ENCODE data around the gene UBE2F.

DNA sequence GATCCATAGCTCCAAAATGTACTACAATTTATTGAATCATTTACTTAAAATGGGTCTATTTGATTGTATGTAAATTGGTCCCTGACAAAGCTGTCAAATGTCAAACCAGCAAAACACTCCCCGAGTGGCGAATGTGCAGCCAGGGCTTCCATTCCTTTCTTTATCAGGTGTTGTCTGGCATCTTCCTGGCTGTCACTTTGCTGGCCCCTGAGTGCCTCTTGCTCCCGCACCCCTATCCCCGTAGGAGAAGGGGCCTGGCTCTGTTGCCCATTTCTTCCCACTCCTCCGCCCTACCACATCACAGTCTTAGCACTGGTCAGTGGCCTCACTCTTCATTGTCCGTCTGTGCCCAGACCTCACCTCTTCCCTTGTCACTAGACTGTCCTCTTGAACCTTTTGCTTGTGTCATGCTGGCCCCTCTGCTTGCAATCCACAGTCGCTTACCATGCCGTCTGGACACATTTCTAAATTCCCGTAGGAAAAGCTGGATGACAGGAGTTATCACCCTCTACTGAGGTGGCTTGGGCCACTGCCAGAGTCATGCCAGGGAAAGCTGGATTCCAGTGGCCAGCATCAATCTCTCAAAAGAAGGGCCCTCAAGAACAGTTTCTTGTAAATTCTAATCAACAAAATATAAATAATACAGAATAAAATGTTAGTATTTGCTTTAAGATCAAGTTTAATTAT lies 15.4 kb downstream of the UBE2F start:
- no peak for TF ChIP-seq BHLHE40 (IDR thresholded peaks at IDR 0.05; ENCODE audit: low read depth, low read length)
- TF ChIP-seq, protein P1, sequence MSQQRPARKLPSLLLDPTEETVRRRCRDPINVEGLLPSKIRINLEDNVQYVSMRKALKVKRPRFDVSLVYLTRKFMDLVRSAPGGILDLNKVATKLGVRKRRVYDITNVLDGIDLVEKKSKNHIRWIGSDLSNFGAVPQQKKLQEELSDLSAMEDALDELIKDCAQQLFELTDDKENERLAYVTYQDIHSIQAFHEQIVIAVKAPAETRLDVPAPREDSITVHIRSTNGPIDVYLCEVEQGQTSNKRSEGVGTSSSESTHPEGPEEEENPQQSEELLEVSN (IDR thresholded peaks at IDR 0.05; ENCODE audit: borderline replicate concordance, low read depth): no peak
- TF ChIP-seq EP300 (IDR thresholded peaks at IDR 0.05): no peak
- no peak for TF ChIP-seq CTCF (IDR thresholded peaks at IDR 0.05)
- TF ChIP-seq CHD4 (IDR thresholded peaks at IDR 0.05; ENCODE audit: borderline replicate concordance): no peak
- TF ChIP-seq MAX (IDR thresholded peaks at IDR 0.05): no peak
- TF ChIP-seq, protein P2, sequence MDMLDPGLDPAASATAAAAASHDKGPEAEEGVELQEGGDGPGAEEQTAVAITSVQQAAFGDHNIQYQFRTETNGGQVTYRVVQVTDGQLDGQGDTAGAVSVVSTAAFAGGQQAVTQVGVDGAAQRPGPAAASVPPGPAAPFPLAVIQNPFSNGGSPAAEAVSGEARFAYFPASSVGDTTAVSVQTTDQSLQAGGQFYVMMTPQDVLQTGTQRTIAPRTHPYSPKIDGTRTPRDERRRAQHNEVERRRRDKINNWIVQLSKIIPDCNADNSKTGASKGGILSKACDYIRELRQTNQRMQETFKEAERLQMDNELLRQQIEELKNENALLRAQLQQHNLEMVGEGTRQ (IDR thresholded peaks at IDR 0.05): no peak
- TF ChIP-seq RAD21 (conservative IDR thresholded peaks at IDR 0.05 in 1 of 2, IDR thresholded peaks at IDR 0.05 in 1 of 2): no peak

All from A549 (cell line).